Renal cortical epithelial cell (primary cell): ENCODE data around the gene TTC33. TPM values are rescaled to one million over a fixed set of nuclear protein-coding genes. Genes with fewer than 3 reads are reported as not detected.
A peak's percentile ranks its signal among the peaks of the same experiment; 100 is the strongest.
"Not testable (repeated sequence)": the region's sequence is repeated elsewhere in the genome, so short reads cannot be mapped to it uniquely, and the experiment has no call there.

Source experiments
- DNase-seq: peaks from one replicate; pipeline ENCODE4 v3.0.0-alpha.2; 2011; ENCODE audit warnings: low read depth
- total RNA-seq: library from RNA; depleted of rRNA; stranded (reverse); fragments of >200 nt; gene quantifications from 2 replicates; pipeline ENCODE4 v1.2.3, GENCODE V29; 2014

TTC33 gene
- total RNA-seq, 1 donor from 2014 or later, result 22.7 TPM

GRCh38 chr5:40780199-40780598 is 24.4 kb upstream of the TTC33 start:
- no peak for DNase-seq

- DNase-seq, result no peak
Observed at GRCh38 chr5:40779561-40779960, 23.8 kb upstream of the TTC33 start.

GRCh38 chr5:40778133-40778532 is 22.4 kb upstream of the TTC33 start:
- DNase-seq, result no peak

- no peak for DNase-seq
Observed at GRCh38 chr5:40776658-40776977, 20.9 kb upstream of the TTC33 start.

- DNase-seq, result no peak
Observed at GRCh38 chr5:40775846-40776657, 20.3 kb upstream of the TTC33 start.

- no peak for DNase-seq
Observed at GRCh38 chr5:40775085-40775845, 19.5 kb upstream of the TTC33 start.

- DNase-seq, result no peak
Observed at GRCh38 chr5:40774623-40775022, 18.9 kb upstream of the TTC33 start.

- DNase-seq, result no peak
Observed at GRCh38 chr5:40770764-40771163, 15.0 kb upstream of the TTC33 start.

- DNase-seq, result no peak
Observed at GRCh38 chr5:40762705-40763104, 6.9 kb upstream of the TTC33 start.

GRCh38 chr5:40757400-40757799 is 1.6 kb upstream of the TTC33 start:
- no peak for DNase-seq

GRCh38 chr5:40755093-40755406 is 711 bp downstream of the TTC33 start:
- DNase-seq, result peak; percentile 82

GRCh38 chr5:40754381-40755092 is 1.2 kb downstream of the TTC33 start:
- DNase-seq, result peak; percentile 7

GRCh38 chr5:40746703-40747102 is 9.1 kb downstream of the TTC33 start:
- DNase-seq, result no peak

- no peak for DNase-seq
Observed at GRCh38 chr5:40743771-40744170, 12.0 kb downstream of the TTC33 start.

GRCh38 chr5:40738502-40738901 is 17.3 kb downstream of the TTC33 start:
- no peak for DNase-seq

- DNase-seq, result peak; percentile 68
Observed at GRCh38 chr5:40736103-40736875, 19.5 kb downstream of the TTC33 start.

- no peak for DNase-seq
Observed at GRCh38 chr5:40735609-40736008, 20.2 kb downstream of the TTC33 start.

- no peak for DNase-seq
Observed at GRCh38 chr5:40734986-40735385, 20.8 kb downstream of the TTC33 start.

- peak; percentile 46 for DNase-seq
Observed at GRCh38 chr5:40733879-40734563, 21.7 kb downstream of the TTC33 start.

- DNase-seq, result no peak
Observed at GRCh38 chr5:40733434-40733833, 22.3 kb downstream of the TTC33 start.

GRCh38 chr5:40722497-40722911 is 33.3 kb downstream of the TTC33 start:
- DNase-seq, result not testable (repeated sequence)
